Right ventricle myocardium inferior (tissue), 1 donor: ENCODE measurements around the gene BSDC1. TPM values are rescaled to one million over a fixed set of nuclear protein-coding genes. Genes with fewer than 3 reads are reported as not detected.
A peak's percentile ranks its signal among the peaks of the same experiment; 100 is the strongest.
"Not testable (repeated sequence)": the region's sequence is repeated elsewhere in the genome, so short reads cannot be mapped to it uniquely, and the experiment has no call there.

Source experiments
- ATAC-seq: fragments of 200-7000 bp; cut with Tn5 transposase; one replicate; pipeline ENCODE4 v1.9.1; 2020; ENCODE audit warnings: mild to moderate bottlenecking, moderate library complexity
- DNase-seq: peaks from one replicate; pipeline ENCODE4 v3.0.0; 2021; ENCODE audit errors: missing footprints
- intact Hi-C: fragments of 100-400 bp; cut with DNase I; formaldehyde crosslinking; loops from one replicate; pipeline ENCODE4 v1.11.0; 2022
- total RNA-seq: library from RNA; stranded (reverse); fragmentation: NEBNext Ultra II Directional; extraction: Animal tissue kit (Norgen Biotek cat#: 25700); gene quantifications from one replicate; pipeline ENCODE4 v1.2.1, GENCODE V29; 2021
- donor health status: DM: no; HTN: yes; CAD: no; lungs with severe emphysema.

The BSDC1 gene
- total RNA-seq, 1 donor from 2014 or later: 41.8 TPM

DNA sequence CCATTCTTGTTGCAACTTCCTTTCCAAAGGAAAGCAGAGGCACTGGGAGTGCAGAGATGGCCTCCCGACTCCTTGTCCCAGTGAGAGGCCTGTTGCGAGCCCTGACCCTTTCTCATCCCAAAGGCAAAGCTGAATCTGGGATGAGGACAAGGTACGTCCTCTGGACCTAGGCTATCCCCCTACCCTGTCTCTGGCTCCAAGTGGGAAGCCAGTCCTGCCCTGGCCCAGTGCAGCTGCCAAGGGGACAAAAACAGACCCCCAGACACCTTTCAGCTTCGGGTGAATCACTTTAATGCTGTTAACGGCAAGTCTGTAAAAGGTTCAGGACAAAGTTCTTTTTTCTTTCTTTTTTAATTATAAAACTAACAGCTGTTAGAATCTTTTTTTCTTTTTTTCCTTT lies 29.4 kb downstream of the BSDC1 start:
- no peak for ATAC-seq
- no peak for DNase-seq
- intact Hi-C loops: no loop called here

DNA sequence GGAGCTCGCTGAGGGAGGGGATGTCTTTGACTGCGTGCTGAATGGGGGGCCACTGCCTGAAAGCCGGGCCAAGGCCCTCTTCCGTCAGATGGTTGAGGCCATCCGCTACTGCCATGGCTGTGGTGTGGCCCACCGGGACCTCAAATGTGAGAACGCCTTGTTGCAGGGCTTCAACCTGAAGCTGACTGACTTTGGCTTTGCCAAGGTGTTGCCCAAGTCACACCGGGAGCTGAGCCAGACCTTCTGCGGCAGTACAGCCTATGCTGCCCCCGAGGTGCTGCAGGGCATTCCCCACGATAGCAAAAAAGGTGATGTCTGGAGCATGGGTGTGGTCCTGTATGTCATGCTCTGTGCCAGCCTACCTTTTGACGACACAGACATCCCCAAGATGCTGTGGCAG lies 30.5 kb downstream of the BSDC1 start:
- ATAC-seq (no peak), DNase-seq (no peak)
- intact Hi-C loops: no loop called here

DNA sequence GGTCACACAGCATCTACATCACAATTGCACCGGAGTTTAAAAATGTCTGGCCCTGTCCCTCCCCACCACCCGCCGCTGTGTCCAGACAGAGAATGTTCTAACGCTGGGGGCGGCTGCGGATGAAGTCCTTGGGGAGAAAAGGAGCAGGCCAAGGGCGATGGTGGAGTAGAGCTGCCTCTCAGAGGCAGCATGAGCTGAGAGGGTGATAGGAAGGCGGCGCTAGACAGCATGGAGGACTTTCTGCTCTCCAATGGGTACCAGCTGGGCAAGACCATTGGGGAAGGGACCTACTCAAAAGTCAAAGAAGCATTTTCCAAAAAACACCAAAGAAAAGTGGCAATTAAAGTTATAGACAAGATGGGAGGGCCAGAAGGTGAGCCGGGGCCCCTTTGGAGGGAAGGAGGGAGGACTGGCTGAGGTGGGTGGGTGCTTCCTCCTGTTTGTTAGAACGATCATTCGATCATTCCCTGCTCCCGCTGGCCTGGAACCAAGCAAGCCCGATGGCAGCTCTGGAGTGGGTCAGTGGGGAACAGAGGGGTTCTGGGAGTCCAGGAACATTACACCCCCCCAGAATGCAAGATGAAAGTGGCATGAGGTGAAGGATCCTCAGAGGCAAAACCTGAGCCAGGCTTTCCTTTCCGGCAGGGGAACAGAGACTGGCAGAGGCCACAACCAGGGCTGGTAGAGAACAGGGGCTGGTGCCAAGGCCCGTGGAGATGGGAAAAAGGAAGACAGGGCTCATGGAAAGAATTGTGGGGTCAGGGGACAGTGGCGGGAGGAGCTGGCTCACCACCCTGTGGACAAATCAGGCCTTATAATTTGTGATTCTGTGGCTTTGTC lies 31.5 kb downstream of the BSDC1 start, which contains the start of the genes FAM229A and TSSK3:
TSS of gene FAM229A (minus strand) at position 12 of the 840 bp plus-strand sequence. CDS start 394 bp downstream, outside the sequence.
TSS of gene TSSK3 (plus strand) at position 66 of the 840 bp plus-strand sequence. CDS start at position 229, 163 bp downstream.
- intact Hi-C loops: no loop called here
- DNase-seq (no peak), ATAC-seq (no peak)

DNA sequence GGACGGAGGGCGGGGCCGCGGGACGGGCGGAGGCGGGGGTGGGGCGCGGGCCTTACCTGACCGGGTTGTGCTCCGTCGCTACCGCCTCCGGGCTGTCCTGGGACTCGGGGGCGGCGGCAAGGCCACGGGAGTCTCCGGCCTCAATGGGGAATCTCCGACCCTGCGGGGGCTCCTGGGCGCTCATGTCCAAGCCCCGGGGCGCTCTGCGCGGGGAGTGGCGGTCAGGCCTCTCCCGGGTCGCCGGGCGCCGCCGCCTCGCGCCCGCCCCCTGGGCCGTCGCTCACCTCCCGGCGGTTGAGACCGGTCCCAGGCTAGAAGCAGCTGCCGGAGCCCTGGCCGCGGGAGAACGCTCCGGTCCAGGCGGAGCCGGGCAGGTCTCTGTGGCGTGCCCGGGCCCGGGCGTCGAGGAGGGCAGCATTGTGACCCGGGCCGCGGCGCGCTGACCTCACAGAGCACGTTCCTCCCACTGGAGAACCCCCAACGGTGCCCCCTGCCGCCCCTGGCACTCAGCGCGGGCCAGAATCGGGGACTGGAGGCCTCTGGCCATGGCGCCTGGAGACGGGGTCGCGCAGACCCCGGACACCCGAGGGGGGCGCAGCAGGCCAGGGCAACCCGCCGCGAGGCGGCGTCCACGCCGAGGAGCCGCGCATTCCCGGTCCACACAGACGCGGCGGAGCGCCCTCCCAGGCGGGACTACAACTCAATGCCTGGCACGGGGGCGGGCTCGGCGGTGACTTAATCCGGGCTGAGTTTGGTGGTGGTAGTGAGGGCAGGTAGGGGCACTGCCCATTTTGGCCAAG lies 32.4 kb downstream of the BSDC1 start:
- intact Hi-C loops: no loop called here

DNA sequence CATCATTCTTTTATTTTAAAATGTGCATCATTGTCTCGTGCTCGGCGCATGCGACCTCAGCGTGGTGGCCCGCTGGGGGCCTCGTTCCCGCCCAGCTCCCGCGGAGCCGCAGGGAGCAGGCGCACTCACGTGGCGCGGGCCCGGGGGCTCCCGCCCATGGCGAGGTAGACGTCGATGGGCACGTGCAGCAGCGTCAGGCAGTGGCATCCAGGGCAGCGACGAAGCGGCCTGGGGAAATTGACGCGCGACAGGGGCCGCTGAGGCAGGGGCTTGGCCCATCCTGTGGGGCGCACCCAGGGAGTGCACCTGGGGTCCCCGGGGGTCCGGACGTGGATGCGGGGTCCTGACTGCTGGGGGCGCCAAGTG lies 33.0 kb downstream of the BSDC1 start:
- intact Hi-C loops: no loop called here
- DNase-seq (no peak), ATAC-seq (no peak)

More for the DNA sequence above, 32.4 kb downstream of the BSDC1 start:
- ATAC-seq (peak; percentile 77), DNase-seq (peak; percentile 87)

DNA sequence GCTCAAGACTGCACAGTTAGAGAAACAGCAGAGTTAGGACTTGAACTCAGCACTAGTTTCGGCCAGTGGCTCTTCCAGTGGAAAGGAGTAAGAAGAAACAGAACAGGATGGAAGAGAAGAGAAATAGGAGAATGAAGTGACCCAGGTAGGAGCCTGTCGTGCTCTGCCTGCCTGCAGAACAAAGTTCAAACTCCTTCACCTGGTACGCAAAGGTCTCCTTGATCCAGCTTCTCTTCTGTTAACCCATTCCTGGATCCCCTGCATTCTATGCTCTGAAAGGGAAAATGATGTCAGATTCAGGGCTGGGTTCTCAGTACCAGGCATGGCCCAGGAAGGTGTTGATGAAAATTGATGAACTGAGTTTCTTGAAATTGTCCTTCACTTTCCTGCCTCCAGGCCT lies 35.8 kb downstream of the BSDC1 start:
- intact Hi-C loops: no loop called here
- no peak for ATAC-seq

DNA sequence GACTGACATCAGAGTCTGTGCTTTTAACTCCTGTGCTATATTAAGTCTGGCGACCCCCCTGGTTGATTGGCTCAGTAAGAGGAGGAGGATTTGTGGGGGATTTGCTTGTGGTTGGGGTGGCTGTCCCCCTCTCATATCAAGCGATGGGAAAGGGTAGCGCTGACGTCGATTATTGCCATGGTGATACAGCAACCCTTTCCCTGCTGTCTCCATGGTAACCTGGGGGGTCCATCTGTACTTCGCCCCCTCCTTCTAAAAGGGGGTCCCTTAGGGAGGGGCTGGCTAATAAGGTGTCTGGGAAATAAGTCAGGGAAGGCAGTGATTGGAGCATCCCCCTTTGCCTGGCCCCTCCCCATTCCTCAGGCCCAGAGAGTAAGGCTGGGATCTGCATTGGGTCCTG lies 36.6 kb downstream of the BSDC1 start:
- ATAC-seq (no peak), DNase-seq (no peak)
- intact Hi-C loops: no loop called here

More for the DNA sequence above, 35.8 kb downstream of the BSDC1 start:
- no peak for DNase-seq

DNA sequence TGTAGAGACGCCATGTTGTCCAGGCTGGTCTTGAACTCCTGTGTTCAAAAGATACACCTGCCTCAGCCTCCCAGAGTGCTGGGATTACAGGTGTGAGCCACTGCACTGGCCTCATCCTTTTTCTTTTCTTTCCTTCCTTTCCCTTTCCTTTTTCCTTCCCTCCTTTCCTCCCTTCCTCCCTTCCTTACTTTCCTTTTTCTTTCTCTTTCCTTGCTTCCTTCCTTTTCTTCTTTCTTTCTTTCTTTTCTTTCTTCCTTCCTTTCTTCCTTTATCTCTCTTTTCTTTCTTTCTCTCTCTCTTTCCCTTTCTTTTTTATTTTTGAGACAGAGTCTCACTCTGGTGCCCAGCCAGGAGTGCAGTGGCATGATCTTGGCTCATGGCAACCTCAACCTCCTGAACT lies 37.8 kb downstream of the BSDC1 start:
- no peak for ATAC-seq
- no peak for DNase-seq
- intact Hi-C loops: no loop called here

DNA sequence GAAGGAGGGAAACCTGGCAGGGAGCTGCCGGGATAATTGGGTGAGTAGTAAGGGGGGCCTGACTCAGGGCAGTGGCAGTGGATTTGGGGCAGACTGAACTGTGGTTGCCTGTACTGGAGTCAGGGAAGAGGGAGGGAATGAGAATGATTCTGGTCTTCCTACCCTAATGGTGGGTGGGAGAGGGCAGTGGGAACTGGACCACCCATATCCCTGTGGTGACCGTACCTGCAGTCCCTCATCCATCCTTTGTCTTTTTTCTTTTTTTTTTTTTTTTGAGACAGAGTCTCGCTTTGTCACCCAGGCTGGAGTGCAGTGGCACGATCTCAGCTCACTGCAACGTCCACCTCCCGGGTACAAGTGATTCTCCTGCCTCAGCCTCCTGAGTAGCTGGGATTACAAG lies 38.5 kb downstream of the BSDC1 start:
- DNase-seq, intact Hi-C loops, ATAC-seq: not testable (repeated sequence)

DNA sequence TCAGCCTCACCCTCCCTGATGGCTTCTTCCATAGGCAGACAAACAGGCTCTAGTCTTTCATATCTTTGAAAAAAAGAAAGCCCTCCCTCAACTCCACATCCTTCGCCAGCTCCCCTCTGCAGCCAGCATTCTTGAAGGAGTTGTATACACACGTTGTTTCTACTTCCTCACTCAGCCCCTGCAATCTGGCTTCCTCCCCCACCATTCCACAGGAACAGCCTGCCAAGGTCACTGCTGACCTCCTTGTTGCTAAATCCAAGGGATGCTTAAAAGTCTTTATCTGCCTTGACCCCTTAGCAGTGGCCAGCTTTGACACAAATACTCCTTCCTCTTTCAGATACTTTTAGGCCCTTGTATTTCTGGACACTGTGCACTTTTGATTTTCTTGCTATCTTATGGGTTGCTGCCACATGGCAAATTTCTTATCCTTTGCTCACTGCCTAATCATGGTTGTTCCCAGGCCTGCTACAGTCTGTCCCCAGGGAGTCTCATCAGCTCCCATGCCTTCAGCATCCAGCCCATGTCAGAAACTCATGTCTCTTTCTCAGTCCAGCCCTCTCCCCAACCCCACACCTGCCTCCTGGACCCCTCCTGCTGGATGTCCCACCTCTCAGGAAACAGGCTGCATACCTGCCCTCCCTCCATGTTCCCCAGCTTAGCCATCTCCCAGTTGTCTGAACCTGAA lies 40.2 kb downstream of the BSDC1 start:
- intact Hi-C loops: no loop called here
- peak; percentile 44 for ATAC-seq
- peak; percentile 77 for DNase-seq

DNA sequence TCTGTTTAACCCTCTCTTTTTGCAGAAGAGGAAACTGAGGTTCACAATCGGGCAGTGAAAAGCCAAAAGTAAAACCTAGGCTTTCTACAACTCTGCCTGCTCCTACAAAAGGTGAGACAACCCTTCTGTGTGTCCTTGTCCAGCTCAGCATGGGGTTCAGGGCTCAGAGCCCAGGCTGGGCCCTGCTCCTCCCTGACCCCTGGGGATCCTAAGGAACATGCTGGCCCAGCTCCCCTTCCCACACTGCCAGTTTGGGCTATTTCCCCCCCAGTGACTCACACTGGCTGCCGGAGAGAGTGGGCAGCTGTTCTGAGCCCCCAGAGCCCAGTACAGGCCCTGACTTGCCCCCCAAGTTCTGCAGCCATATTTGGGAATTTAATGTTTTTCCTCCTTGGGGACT lies 40.8 kb downstream of the BSDC1 start:
- no peak for DNase-seq
- intact Hi-C loops: no loop called here
- ATAC-seq: peak; percentile 53

DNA sequence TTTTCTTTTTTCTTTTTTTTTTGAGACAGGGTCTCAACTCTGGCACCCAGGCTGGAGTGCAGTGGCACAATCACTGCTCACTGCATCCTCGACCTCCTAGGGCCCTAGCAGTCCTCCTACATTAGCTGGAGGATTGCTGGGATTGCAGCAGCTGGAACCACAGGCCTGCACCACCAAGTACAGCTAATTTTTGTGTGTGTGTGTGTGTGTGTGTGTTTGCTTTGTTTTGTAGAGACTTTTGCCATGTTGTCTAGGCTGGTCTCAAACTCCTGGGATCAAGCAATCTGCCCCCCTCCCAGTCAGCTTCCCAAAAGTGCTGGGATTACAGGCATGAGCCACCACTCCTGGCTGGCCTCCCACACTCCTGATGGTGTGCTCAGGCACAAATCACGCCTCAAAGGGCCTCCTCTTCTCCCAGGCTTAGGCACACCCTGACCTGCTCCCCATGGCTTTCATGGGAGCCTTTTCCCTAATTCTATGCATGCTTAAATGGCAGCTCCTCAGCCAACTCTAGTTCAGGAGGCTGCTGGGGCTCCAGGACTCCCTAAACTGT lies 41.3 kb downstream of the BSDC1 start:
- intact Hi-C loops: no loop called here
- DNase-seq: no peak
- ATAC-seq: no peak

DNA sequence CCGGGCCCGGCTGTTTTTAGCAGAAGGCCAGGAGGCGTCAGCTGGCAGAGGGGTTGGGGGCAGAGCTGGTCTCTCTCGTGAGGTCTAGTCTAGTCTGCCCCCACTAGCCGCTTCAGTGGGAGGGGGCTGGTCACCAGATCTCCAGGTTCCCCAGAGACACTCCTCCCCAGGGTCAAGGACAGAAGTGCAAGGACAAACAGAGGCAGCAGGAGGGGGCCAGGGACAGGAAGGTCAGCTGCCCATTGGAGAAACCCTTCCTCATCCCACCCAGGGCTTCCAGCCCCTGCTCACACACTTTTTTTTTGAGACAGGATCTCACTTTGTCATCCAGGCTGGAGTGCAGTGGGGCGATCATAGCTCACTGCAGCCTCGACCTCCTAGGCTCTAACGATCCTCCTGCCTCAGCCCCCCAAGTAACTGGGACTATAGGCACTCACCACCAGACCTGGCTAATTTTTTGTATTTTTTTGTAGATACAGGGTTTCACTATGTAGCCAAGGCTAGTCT lies 41.9 kb downstream of the BSDC1 start:
- DNase-seq: no peak
- no peak for ATAC-seq
- intact Hi-C loops: no loop called here

DNA sequence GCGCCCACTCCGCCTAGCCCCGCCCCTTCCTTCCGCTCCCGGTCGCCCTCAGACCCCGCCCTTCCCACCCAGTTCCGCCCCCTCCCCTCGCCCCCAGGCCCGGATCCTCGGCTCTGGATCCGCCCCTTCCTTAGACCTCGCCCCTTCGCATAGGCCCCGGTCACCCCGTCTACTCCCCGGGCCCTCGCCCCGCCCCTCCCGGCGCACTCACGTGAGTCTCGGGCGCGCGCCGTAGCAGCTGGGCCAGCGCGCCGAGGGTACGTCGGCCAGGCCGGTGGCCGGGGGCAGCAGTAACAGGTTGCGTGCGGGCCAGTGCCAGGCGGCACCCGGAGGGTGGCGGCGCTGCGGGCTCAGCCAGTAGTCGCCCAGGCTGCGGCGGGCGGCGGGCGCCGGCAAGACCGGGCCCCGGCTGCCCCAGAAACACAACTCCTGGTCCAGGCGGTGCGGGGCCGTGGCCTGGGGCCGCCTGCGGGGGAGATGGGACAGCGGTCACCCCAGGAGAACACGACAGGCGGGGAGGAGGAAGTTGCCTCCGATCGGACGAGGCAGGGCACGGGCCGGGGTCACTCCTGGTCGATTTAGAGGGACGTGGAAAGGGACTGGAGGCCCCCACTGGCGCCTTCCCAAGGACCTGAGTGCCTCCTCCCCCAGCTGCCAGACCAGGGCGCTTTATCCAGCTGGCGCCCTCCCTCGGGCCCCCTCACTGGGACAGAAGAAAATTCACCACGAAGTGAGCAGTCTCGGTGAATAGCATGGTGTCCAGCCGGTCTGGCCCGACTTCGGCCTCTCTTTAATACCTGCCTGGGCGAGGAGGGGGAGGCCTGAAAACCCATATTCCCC lies 42.6 kb downstream of the BSDC1 start:
- DNase-seq (peak; percentile 97), ATAC-seq (peak; percentile 88)
- intact Hi-C loops: no loop called here

DNA sequence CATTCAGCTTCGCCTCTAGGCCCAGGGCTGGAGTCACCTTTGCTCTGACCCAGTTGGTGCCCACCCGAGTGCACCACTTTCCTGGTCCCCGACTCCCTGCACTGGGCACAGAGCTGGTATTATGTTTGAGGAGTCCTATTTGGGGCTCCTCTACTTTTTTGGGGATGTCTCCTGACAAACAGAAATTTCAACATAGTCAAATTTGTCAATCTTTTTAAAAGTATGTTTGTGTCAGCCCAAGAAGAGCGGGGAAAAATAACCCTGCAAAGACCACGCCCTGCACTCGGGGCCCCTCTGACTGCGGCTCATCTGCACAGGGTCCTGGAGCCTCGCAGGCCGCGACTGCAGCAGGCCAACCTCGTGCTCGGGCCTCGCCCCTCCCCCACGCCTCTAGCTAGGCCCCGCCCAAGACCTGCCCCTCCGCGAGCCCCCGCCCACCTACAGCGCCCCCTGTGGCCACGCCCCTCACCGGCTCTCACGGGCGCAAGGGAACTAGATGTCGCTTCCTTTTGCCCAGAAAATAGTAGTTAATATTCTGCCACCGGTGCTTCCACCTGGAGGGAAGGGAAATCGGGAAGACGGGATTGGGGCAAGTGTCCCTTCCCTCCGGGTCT lies 43.3 kb downstream of the BSDC1 start:
- peak; percentile 92 for DNase-seq
- intact Hi-C loops: no loop called here
- peak; percentile 49 for ATAC-seq

DNA sequence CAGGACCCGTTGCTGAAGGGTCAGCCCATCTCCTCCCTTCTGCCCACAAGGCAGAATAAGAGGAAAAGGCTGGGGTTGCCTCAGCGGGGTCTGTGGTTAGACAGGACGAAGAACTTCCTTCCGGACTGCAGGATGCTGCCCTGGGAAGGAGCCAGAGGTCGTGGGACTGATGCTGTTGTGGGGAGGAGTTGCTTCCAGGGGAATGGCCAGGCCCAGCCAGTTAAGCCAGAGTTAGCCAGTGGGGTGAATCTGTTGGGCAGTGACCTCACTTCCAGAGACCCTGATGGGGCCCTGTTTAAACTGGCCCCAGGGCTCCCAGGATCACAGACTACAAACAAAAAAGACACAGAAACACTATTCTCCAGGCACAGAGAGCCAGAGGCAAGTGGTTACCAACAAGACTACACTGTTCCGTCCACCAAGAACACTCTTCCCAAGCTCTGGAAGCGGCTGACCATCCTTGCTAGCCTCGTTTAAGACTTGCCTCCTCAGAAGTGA lies 45.0 kb downstream of the BSDC1 start:
- DNase-seq (peak; percentile 76), ATAC-seq (no peak)
- intact Hi-C loops: no loop called here

DNA sequence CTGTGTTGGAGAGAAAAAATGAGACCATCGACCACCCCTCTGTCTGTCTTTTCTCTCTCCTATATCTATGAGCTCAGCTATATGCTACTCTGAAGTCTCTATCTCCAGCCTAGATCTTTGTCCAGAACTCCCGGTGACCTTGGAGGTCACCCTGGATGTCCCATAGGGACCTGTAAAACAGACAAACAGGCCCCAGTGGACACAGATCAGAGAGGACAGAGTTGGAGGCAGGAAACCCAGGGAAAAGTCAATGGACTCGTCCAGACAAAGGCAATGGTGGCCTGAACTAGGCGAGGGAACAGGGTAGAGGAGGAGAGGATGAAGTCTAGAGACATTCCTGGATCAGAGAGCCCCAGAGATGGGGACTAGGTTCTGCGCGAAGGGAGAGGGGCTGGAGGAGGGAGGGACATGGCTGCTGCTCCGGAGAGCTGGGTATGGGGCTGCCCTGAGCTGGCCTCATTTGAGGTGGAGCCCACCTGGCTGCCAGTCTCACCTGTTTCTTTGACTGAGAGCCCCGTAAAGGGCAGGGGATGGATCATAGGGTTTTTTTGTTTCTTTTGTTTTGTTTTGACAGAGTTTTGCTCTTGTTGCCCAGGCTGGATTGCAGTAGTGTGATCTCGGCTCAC lies 47.6 kb downstream of the BSDC1 start:
- DNase-seq: no peak
- no peak for ATAC-seq
- intact Hi-C loops: no loop called here
